Measurements from ENCODE around the gene CLDND2.
"Not testable (repeated sequence)": the region's sequence is repeated elsewhere in the genome, so short reads cannot be mapped to it uniquely, and the experiment has no call there.

CLDND2 gene

DNA sequence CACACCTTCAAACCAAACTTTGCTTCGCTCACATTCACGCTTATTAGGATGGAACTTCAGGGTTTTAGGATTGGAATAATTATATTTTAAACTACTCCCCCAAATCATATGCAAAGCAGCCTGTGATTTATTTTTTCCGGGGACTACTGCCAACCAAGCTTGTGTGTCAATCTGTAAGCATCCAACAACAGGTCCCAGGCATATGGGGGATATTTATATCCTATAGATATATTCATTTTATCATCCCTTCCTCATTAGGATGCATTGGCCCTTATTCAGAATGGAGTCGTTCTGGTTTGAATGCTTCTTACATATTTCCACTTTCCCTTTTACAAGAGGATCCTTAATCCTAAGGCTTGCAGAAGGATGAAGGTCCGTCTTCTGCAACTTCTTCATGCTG, 30.4 kb upstream of the CLDND2 start:
- H3K4me2 ChIP-seq: no peak overlapping the region
- H2AFZ ChIP-seq (ENCODE audit: low read depth): no peak overlapping the region
- H3K27ac ChIP-seq: no peak overlapping the region
- no peak overlapping the region for H3K9ac ChIP-seq
- H3K4me1 ChIP-seq (ENCODE audit: low read depth, poor library complexity, severe bottlenecking): no peaks in the 10 kb centered on the region
- H3K4me3 ChIP-seq (IDR thresholded peaks at IDR 0.05; ENCODE audit: insufficient read depth, low read depth, low read length): no peak overlapping the region
- no peaks in the 10 kb centered on the region for H4K20me1 ChIP-seq (ENCODE audit: insufficient read depth)
- no peaks in the 10 kb centered on the region for H3K36me3 ChIP-seq (ENCODE audit: insufficient read depth)
- no peak for TF ChIP-seq CTCF (conservative IDR thresholded peaks at IDR 0.05; ENCODE audit: low read depth, low read length)
- no peaks in the 10 kb centered on the region for H3K79me2 ChIP-seq (ENCODE audit: insufficient read depth, low read depth)
- no peaks in the 10 kb centered on the region; the same call in 1 of the 2 replicates for H3K27me3 ChIP-seq (ENCODE audit: insufficient read depth, low read depth)

- H3K4me1 ChIP-seq (ENCODE audit: low read depth, poor library complexity, severe bottlenecking): no peaks in the 10 kb centered on the region
- no peak overlapping the region for H2AFZ ChIP-seq (ENCODE audit: low read depth)
- no peak overlapping the region for H3K9ac ChIP-seq
- H3K4me2 ChIP-seq: no peak overlapping the region
- H3K27me3 ChIP-seq (ENCODE audit: insufficient read depth, low read depth): no peaks in the 10 kb centered on the region; the same call in 1 of the 2 replicates
- TF ChIP-seq CTCF (conservative IDR thresholded peaks at IDR 0.05; ENCODE audit: low read depth, low read length): no peak
- no peak overlapping the region for H3K27ac ChIP-seq
- H4K20me1 ChIP-seq (ENCODE audit: insufficient read depth): no peaks in the 10 kb centered on the region
- no peaks in the 10 kb centered on the region for H3K79me2 ChIP-seq (ENCODE audit: insufficient read depth, low read depth)
- H3K4me3 ChIP-seq (IDR thresholded peaks at IDR 0.05; ENCODE audit: insufficient read depth, low read depth, low read length): no peak overlapping the region
- H3K36me3 ChIP-seq (ENCODE audit: insufficient read depth): no peaks in the 10 kb centered on the region
These were observed 29.4 kb upstream of the CLDND2 start for GRCh38 chr19:51398096-51398704.

- H3K4me3 ChIP-seq (IDR thresholded peaks at IDR 0.05; ENCODE audit: insufficient read depth, low read depth, low read length); H3K79me2 ChIP-seq (ENCODE audit: insufficient read depth, low read depth); H4K20me1 ChIP-seq (ENCODE audit: insufficient read depth); H2AFZ ChIP-seq (ENCODE audit: low read depth); H3K4me1 ChIP-seq (ENCODE audit: low read depth, poor library complexity, severe bottlenecking); H3K9ac ChIP-seq; H3K27me3 ChIP-seq (ENCODE audit: insufficient read depth, low read depth); H3K4me2 ChIP-seq; H3K27ac ChIP-seq; H3K36me3 ChIP-seq (ENCODE audit: insufficient read depth): not testable (repeated sequence)
These were observed 28.6 kb upstream of the CLDND2 start for GRCh38 chr19:51397453-51397852.

- Histone ChIP-seq H3K4me1 (ENCODE audit: low read depth, poor library complexity, severe bottlenecking) (no peaks in the 10 kb centered on the region), H3K4me2 (no peak overlapping the region), H3K4me3 (IDR thresholded peaks at IDR 0.05; ENCODE audit: insufficient read depth, low read depth, low read length) (no peak overlapping the region), H2AFZ (ENCODE audit: low read depth) (no peak overlapping the region), H4K20me1 (ENCODE audit: insufficient read depth) (no peaks in the 10 kb centered on the region), H3K9ac (no peak overlapping the region), H3K27ac (no peak overlapping the region), H3K27me3 (ENCODE audit: insufficient read depth, low read depth) (no peaks in the 10 kb centered on the region; the same call in 1 of the 2 replicates), H3K36me3 (ENCODE audit: insufficient read depth) (no peaks in the 10 kb centered on the region), H3K79me2 (ENCODE audit: insufficient read depth, low read depth) (no peaks in the 10 kb centered on the region)
- TF ChIP-seq CTCF (conservative IDR thresholded peaks at IDR 0.05; ENCODE audit: low read depth, low read length): no peak
These were observed 27.4 kb upstream of the CLDND2 start for GRCh38 chr19:51396175-51396574.

DNA sequence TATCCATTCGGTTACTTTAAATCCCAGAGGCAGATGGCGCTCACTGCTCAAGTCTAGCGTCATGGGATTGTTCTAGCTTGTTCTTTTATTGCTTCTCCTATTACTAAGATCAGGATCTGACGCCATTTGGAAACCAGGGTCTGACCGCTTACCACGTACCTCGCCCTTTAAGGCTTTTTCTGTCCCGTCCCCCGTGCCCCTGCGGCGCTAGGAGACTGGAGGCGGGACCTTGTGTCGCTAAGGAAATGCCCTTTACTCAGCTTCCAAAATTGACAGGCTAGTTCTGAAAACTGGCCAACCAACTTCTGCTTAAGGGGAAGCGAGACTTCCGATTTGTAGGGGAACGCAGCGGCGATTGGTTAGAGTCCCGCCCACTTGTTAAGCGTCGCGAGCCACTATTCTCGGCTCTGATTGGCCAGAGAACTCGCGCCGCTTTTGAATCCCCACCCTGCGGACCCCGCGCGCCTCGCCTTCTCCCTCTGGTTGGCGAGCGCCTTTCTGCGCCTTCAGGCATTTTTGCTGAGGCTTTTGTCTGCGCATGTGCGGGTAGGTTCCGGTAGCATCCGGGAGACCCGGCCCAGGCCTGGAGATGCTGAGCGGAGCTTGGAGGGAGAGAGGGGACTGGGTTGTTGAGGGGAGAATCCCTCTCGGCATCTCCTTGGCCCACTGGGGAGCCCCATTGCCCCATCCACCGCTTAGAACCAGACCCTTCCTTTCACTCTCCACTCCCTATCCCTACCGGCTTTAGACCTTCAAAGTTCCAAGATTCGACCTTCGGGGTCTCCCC, 25.4 kb upstream of the CLDND2 start:
- no peaks in the 10 kb centered on the region for H3K79me2 ChIP-seq (ENCODE audit: insufficient read depth, low read depth)
- H2AFZ ChIP-seq (ENCODE audit: low read depth): no peak overlapping the region
- no peaks in the 10 kb centered on the region for H3K4me1 ChIP-seq (ENCODE audit: low read depth, poor library complexity, severe bottlenecking)
- no peak overlapping the region for H3K4me3 ChIP-seq (IDR thresholded peaks at IDR 0.05; ENCODE audit: insufficient read depth, low read depth, low read length)
- H3K27me3 ChIP-seq (ENCODE audit: insufficient read depth, low read depth): no peaks in the 10 kb centered on the region; the same call in 1 of the 2 replicates
- no peaks in the 10 kb centered on the region for H3K36me3 ChIP-seq (ENCODE audit: insufficient read depth)
- no peak overlapping the region for H3K4me2 ChIP-seq
- H3K9ac ChIP-seq: no peak overlapping the region
- no peak overlapping the region for H3K27ac ChIP-seq
- no peaks in the 10 kb centered on the region for H4K20me1 ChIP-seq (ENCODE audit: insufficient read depth)
- no peak for TF ChIP-seq CTCF (conservative IDR thresholded peaks at IDR 0.05; ENCODE audit: low read depth, low read length)
